ENCODE results near the gene ARNT2. TPM values are rescaled to one million over a fixed set of nuclear protein-coding genes. Genes with fewer than 3 reads are reported as not detected.
A peak's percentile ranks its signal among the peaks of the same experiment; 100 is the strongest.

ARNT2 gene
- polyA plus RNA-seq, 1 of the 3 experiments (the other 2 are of a cell fraction): 17.0 TPM

DNA sequence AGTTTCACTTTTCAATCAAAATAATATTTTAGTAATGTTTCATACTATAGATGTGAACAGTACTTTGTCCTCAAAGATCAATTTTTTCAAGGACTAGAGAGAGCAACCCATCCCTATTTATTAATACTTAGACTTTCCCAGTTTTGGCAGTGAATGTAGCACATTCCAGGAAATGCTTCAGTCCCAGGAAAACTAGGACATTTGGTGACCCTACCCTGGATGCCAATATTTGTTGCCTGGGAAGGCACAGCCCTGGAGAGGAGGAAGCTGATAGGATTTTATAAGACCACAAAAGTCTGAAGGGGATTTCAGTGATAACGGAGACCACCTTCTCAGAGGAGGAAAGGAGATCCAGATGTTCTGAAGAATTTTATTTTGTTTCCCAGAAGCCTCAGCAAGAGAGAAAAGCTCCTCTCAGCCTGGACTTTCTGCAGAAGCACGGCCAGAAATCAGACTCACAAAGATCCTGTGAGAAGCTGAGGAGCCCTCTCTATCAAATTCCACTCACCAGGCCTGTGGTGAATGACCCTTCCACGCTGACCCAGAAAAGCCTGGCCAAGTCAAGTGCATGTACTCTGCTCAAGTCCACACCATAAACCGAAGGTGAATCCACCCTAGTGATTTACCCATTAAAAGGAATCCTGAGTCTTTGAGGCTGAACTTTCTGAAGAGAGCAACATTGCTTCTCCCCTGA lies 203.3 kb downstream of the ARNT2 start:
- Histone ChIP-seq H3F3A (replicated peaks; ENCODE audit: insufficient read depth) (no peaks in the 10 kb centered on the region), H2AFZ (ENCODE audit: low read depth) (no peak overlapping the region), H3K9ac (no peak overlapping the region), H3K79me2 (ENCODE audit: insufficient read depth) (no peaks in the 10 kb centered on the region), H3K9me2 (no peaks in the 10 kb centered on the region), H3K4me2 (no peak overlapping the region), H3K4me3 (ENCODE audit: low read depth in 2 of 2, low read length in 1 of 2) (no peak overlapping the region), H4K20me1 (ENCODE audit: insufficient read depth) (no peaks in the 10 kb centered on the region), H3K9me3 (no peaks in the 10 kb centered on the region), H3K27ac (ENCODE audit: low read depth in 2 of 2, low read length in 1 of 2) (no peak overlapping the region; a peak in 1 of 4 replicates), H3K36me3 (replicated peaks in 1 of 2; ENCODE audit: control insufficient read depth in 1 of 2, insufficient read depth in 2 of 2, low read length in 1 of 2) (no peaks in the 10 kb centered on the region), H3K4me1 (ENCODE audit: control insufficient read depth in 1 of 2, insufficient read depth in 2 of 2, low read depth in 1 of 2, low read length in 1 of 2) (peaks cover 7 to 21% of the 10 kb centered on the region in 2 experiments), H3K27me3 (ENCODE audit: insufficient read depth) (no peaks in the 10 kb centered on the region)
- ChIA-PET CTCF (interaction anchor here (1.4 to 1.9 kb wide), 3 partner anchors 13 to 172 kb away, joined by 3 to 4 read pairs (median 4); partner anchors contain the start of gene CEMIP), POLR2A (no interaction called here)
- no peak for DNase-seq
- whole genome bisulfite sequencing (ENCODE audit: low lambda C conversion rate): 72% methylated on average over 3 of the region's 4 CpGs
- TF ChIP-seq SMC3 (IDR thresholded peaks at IDR 0.05; ENCODE audit: low read depth, low read length): no peak
- TF ChIP-seq GATA2 (CRISPR knock-in tag; IDR thresholded peaks at IDR 0.05): no peak
- no peak for TF ChIP-seq NFIC (IDR thresholded peaks at IDR 0.05; ENCODE audit: borderline replicate concordance)
- no peak for TF ChIP-seq ZBTB33 (IDR thresholded peaks at IDR 0.05; ENCODE audit: borderline replicate concordance, low read depth)

GRCh38 chr15:80608688-80609087 lies 204.5 kb downstream of the ARNT2 start:
- H3F3A ChIP-seq (replicated peaks; ENCODE audit: insufficient read depth): no peaks in the 10 kb centered on the region

More at GRCh38 chr15:80608688-80609087, 204.5 kb downstream of the ARNT2 start:
- Histone ChIP-seq H2AFZ (ENCODE audit: low read depth) (no peak overlapping the region), H3K4me3 (ENCODE audit: low read depth in 2 of 2, low read length in 1 of 2) (no peak overlapping the region), H3K9me2 (no peaks in the 10 kb centered on the region), H3K79me2 (ENCODE audit: insufficient read depth) (no peaks in the 10 kb centered on the region), H3K4me2 (no peak overlapping the region), H4K20me1 (ENCODE audit: insufficient read depth) (no peaks in the 10 kb centered on the region), H3K9ac (no peak overlapping the region), H3K4me1 (ENCODE audit: control insufficient read depth in 1 of 2, insufficient read depth in 2 of 2, low read depth in 1 of 2, low read length in 1 of 2) (peaks cover 7 to 21% of the 10 kb centered on the region in 2 experiments), H3K9me3 (no peaks in the 10 kb centered on the region), H3K36me3 (replicated peaks in 1 of 2; ENCODE audit: control insufficient read depth in 1 of 2, insufficient read depth in 2 of 2, low read length in 1 of 2) (no peaks in the 10 kb centered on the region), H3K27me3 (ENCODE audit: insufficient read depth) (no peaks in the 10 kb centered on the region), H3K27ac (ENCODE audit: low read depth in 2 of 2, low read length in 1 of 2) (peak overlapping the region in 1 of 2 experiments; percentile 70; a peak in 1 of 4 replicates)
- no peak for DNase-seq
- TF ChIP-seq EP300 (IDR thresholded peaks at IDR 0.05; ENCODE audit: borderline replicate concordance in 1 of 2, low read depth in 1 of 2, low read length in 1 of 2) (no peak), ELF1 (IDR thresholded peaks at IDR 0.05) (no peak), FOXJ3 (CRISPR knock-in tag; IDR thresholded peaks at IDR 0.05) (no peak), TCF12 (IDR thresholded peaks at IDR 0.05) (no peak), CTCF (IDR thresholded peaks at IDR 0.05) (no peak), POLR2AphosphoS5 (IDR thresholded peaks at IDR 0.05; ENCODE audit: low read depth, low read length) (no peak), IRF3 (IDR thresholded peaks at IDR 0.05; ENCODE audit: low read depth, low read length) (no peak)
- ChIA-PET CTCF (interaction anchor here (0.6 to 1.9 kb wide), 5 partner anchors 11 to 361 kb away, joined by 3 to 4 read pairs (median 3); partner anchors contain the start of gene CEMIP), POLR2A (no interaction called here)
- WGBS (ENCODE audit: low lambda C conversion rate): 36% methylated on average over 1 of the region's 1 CpG
